Liver (tissue), 3 donors: Measurements from ENCODE around the gene DDOST.

Source experiments
- CTCF ChIP-seq: fragments of 150-350 bp; IDR thresholded peaks from 2 replicates; pipeline ENCODE4 v1.5.1; 2017; ENCODE audit warnings: improper control_type of control experiment, low read depth, low read length; ENCODE audit not compliant: missing input control
- JUND ChIP-seq, 2 donors: IDR thresholded peaks; 2 replicates each; pipeline ENCODE4 v1.6.1; 2016; ENCODE audit warnings: antibody characterized with exemption in 2 of 2
- RAD21 ChIP-seq, 2 donors: IDR thresholded peaks; 2 replicates each; pipeline ENCODE4 v1.6.1; 2016; ENCODE audit warnings: antibody characterized with exemption in 2 of 2, mild to moderate bottlenecking in 2 of 2
- YY1 ChIP-seq: IDR thresholded peaks from 2 replicates; pipeline ENCODE4 v1.6.1; 2016; ENCODE audit warnings: antibody characterized with exemption, mild to moderate bottlenecking
- TF ChIP-seq, protein P1 (sequence below): IDR thresholded peaks from 2 replicates; pipeline ENCODE4 v1.6.1; 2016; ENCODE audit warnings: antibody characterized with exemption
- TF ChIP-seq, protein P2 (sequence below): IDR thresholded peaks from 2 replicates; pipeline ENCODE4 v1.6.1; 2016; ENCODE audit warnings: antibody characterized with exemption
- donor health status: healthy.
- donor health status: healthy.

- TF ChIP-seq CTCF: no peak
- TF ChIP-seq, protein P1, sequence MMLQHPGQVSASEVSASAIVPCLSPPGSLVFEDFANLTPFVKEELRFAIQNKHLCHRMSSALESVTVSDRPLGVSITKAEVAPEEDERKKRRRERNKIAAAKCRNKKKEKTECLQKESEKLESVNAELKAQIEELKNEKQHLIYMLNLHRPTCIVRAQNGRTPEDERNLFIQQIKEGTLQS: no peak
- TF ChIP-seq YY1: no peak
- no peak for TF ChIP-seq RAD21 (IDR thresholded peaks at IDR 0.05)
- TF ChIP-seq JUND (IDR thresholded peaks at IDR 0.05): no peak
- TF ChIP-seq, protein P2, sequence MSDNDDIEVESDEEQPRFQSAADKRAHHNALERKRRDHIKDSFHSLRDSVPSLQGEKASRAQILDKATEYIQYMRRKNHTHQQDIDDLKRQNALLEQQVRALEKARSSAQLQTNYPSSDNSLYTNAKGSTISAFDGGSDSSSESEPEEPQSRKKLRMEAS: no peak
Observed at GRCh38 chr1:20662110-20662475, 924 bp upstream of the DDOST start.
